Osteocyte (in vitro differentiated cells): ENCODE results near the gene ADNP. TPM values are rescaled to one million over a fixed set of nuclear protein-coding genes. Genes with fewer than 3 reads are reported as not detected.
A peak's percentile ranks its signal among the peaks of the same experiment; 100 is the strongest.

Source experiments
- DNase-seq: peaks from one replicate; pipeline ENCODE4 v3.0.0; 2021; ENCODE audit warnings: mixed read lengths; ENCODE audit not compliant: unreplicated experiment; ENCODE audit errors: extremely low spot score
- H3K27ac Mint-ChIP-seq: one replicate; pipeline ENCODE4 v1.8.0; 2021; ENCODE audit warnings: mild to moderate bottlenecking, mixed read lengths; ENCODE audit not compliant: unreplicated experiment
- H3K27me3 Mint-ChIP-seq: one replicate; pipeline ENCODE4 v1.8.0; 2021; ENCODE audit warnings: mixed read lengths; ENCODE audit not compliant: unreplicated experiment
- H3K36me3 Mint-ChIP-seq: one replicate; pipeline ENCODE4 v1.8.0; 2021; ENCODE audit warnings: mixed read lengths; ENCODE audit not compliant: unreplicated experiment
- H3K4me1 Mint-ChIP-seq: one replicate; pipeline ENCODE4 v1.8.0; 2021; ENCODE audit warnings: mixed read lengths; ENCODE audit not compliant: unreplicated experiment
- H3K4me3 Mint-ChIP-seq: one replicate; pipeline ENCODE4 v1.8.0; 2021; ENCODE audit warnings: mild to moderate bottlenecking, moderate library complexity, mixed read lengths; ENCODE audit not compliant: unreplicated experiment
- H3K9me3 Mint-ChIP-seq: one replicate; pipeline ENCODE4 v1.8.0; 2021; ENCODE audit warnings: mixed read lengths; ENCODE audit not compliant: unreplicated experiment
- total RNA-seq: library from RNA; stranded (reverse); gene quantifications from 2 replicates; pipeline ENCODE4 v1.2.1, GENCODE V29; 2021
- TF ChIP-seq, protein P1 (sequence below): fragments of 200-600 bp; sonication (generic); IDR thresholded peaks from 2 replicates; pipeline ENCODE4 v1.5.0; 2021; ENCODE audit warnings: antibody characterized with exemption, mild to moderate bottlenecking, moderate library complexity

The ADNP gene
- total RNA-seq, 1 donor from 2014 or later = 67.4 TPM

DNA sequence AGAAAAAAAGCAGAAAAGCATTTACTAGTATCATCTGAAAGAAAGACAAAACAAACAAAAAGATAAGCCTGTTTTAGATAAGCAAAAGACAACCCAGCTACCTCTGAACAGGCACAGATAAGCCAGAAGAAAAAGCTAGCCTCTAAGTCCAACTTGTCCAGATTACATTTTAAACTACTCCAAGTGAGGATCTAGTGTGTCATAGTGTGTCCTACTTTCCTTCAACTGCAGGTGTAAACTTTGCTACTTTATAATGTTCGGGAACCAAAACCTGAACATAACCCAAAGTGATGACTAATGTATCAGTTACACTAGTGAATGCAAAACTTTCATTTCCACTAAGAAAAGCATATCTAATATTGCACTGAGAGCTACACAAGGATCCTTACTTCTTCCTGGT lies 19.5 kb downstream of the ADNP start:
- Mint-ChIP-seq H3K4me1 (peaks cover 70% of the 10 kb centered on the region), H3K4me3 (no peak overlapping the region), H3K9me3 (no peaks in the 10 kb centered on the region), H3K36me3 (peaks cover 8% of the 10 kb centered on the region), H3K27me3 (no peaks in the 10 kb centered on the region), H3K27ac (peak overlapping the region; percentile 80)
- TF ChIP-seq, protein P1, sequence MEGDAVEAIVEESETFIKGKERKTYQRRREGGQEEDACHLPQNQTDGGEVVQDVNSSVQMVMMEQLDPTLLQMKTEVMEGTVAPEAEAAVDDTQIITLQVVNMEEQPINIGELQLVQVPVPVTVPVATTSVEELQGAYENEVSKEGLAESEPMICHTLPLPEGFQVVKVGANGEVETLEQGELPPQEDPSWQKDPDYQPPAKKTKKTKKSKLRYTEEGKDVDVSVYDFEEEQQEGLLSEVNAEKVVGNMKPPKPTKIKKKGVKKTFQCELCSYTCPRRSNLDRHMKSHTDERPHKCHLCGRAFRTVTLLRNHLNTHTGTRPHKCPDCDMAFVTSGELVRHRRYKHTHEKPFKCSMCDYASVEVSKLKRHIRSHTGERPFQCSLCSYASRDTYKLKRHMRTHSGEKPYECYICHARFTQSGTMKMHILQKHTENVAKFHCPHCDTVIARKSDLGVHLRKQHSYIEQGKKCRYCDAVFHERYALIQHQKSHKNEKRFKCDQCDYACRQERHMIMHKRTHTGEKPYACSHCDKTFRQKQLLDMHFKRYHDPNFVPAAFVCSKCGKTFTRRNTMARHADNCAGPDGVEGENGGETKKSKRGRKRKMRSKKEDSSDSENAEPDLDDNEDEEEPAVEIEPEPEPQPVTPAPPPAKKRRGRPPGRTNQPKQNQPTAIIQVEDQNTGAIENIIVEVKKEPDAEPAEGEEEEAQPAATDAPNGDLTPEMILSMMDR = no peak
- no peak for DNase-seq

DNA sequence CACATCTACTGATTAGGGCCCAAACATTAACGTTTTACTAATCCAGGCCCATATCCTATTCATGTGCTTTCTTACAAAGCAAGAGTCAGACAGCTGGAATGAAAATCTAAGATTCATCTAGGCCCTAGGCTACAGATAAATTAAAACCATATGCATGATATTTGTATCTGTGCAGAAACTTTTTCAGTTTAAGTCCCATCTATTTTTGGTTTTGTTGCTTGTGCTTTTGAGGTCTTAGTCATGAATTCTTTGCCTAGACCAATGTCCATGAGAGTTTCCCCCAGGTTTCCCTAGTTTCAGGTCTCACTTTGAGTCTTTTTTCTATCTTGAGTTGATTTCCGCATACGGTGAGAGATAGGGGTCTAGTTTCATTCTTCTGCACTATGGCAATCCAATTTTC lies 20.2 kb downstream of the ADNP start:
- TF ChIP-seq, protein P1 = no peak
- Mint-ChIP-seq H3K36me3 (peaks cover 8% of the 10 kb centered on the region), H3K27ac (peak overlapping the region; percentile 80)

DNA sequence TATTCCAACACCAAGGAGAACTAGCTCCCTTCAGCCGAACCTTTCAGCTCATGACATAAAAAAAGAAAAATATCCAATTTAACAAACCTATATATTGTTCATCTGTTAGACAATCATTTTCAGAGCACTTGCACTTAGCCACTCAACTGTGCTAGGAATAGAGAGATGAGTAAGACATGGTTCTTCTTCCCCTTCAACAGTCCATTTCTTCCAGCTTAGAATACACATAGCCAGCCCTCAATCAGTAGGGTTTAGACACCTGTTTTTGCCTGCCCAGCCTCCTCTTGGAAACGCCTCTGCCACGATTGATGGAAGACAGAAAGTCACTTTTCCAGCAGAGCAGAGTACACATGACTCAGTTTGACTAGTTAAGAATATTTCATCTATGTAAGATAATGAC lies 21.8 kb downstream of the ADNP start:
- Mint-ChIP-seq H3K36me3 (peaks cover 8% of the 10 kb centered on the region), H3K27me3 (no peaks in the 10 kb centered on the region), H3K4me1 (peaks cover 56% of the 10 kb centered on the region), H3K9me3 (no peaks in the 10 kb centered on the region), H3K27ac (peak overlapping the region; percentile 80), H3K4me3 (no peak overlapping the region)
- TF ChIP-seq, protein P1 = no peak
- DNase-seq = no peak

More for the DNA sequence above, 20.2 kb downstream of the ADNP start:
- DNase-seq = no peak
- Mint-ChIP-seq H3K27me3 (no peaks in the 10 kb centered on the region), H3K9me3 (no peaks in the 10 kb centered on the region), H3K4me1 (peaks cover 67% of the 10 kb centered on the region), H3K4me3 (peak overlapping the region; percentile 37)

DNA sequence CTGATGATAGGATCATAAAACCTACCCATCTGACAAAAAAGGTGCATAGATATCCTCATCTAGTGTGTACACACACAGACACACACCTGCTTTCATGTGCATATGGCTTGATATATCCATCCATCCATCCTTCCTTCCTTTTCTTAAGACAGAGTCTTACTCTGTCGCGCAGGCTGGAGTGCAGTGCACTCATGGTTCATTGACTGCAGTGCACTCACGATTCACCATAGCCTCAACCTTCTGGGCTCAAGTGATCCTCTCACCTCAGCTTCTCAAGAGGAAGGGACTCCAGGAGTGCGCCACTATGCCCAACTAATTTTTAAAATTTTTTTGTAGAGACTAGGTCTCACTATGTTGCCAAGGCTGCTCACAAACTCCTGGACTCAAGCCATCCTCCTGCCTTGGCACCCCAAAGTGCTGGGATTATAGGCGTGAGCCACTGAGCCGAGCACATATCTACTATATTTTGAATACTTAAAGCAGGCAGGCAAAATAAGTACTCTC lies 27.1 kb downstream of the ADNP start:
- no peak for DNase-seq
- no peaks in the 10 kb centered on the region for H3K9me3 Mint-ChIP-seq
- no peak overlapping the region for H3K4me3 Mint-ChIP-seq
- H3K27me3 Mint-ChIP-seq = no peaks in the 10 kb centered on the region
- H3K4me1 Mint-ChIP-seq = peaks cover 20% of the 10 kb centered on the region
- TF ChIP-seq, protein P1 = no peak
- peaks cover 23% of the 10 kb centered on the region for H3K36me3 Mint-ChIP-seq
- peak overlapping the region; percentile 1 for H3K27ac Mint-ChIP-seq

DNA sequence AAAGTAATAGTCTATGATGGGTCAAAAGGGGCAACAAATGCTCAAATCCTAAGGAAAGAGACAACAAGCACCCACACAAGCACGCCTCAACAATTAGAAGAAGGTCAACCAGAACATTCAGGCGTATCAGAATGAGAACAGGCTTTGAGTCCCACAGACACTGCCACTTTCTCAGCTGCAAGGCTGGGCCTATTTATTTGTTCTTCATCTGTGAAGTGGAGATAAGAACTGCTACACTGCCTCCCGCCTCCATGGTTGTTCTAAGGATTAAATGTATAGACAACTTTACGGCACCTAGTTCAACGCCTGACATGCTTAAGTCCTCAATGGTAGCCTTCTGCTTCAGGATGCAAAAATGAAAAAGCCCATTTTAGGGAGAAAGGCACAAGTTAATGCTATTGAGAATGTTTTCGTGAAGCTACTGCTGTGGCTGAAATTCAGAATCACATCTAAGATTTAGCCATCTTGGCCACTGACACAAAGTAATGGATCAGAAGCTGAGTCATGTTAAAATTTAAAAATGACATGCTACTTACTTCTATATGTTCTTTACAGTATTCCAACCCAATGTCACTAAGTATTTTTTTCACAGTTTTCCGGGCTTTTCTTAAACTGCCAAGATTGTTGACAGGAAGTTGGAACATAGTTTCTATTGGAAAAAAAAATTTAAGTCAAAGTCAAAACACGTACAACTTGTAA lies 27.7 kb downstream of the ADNP start:
- Mint-ChIP-seq H3K27me3 (no peaks in the 10 kb centered on the region), H3K4me1 (peaks cover 18% of the 10 kb centered on the region), H3K36me3 (peaks cover 27% of the 10 kb centered on the region), H3K4me3 (no peak overlapping the region), H3K9me3 (no peaks in the 10 kb centered on the region), H3K27ac (no peak overlapping the region)
- TF ChIP-seq, protein P1 = no peak
- no peak for DNase-seq
